H1 (cell line): Measurements from ENCODE around the gene CAPN10. TPM values are rescaled to one million over a fixed set of nuclear protein-coding genes. Genes with fewer than 3 reads are reported as not detected.

Source experiments
- CTCF ChIA-PET: fragments of 300-600 bp; sonication (Branson Sonifier 250); formaldehyde crosslinking; loops from one replicate; lab custom pipeline; 2021; ENCODE audit not compliant: partially characterized antibody; lab: Charles Lee
- POLR2A ChIA-PET: fragments of 300-600 bp; sonication (Branson Sonifier 250); formaldehyde crosslinking; loops from one replicate; lab custom pipeline; 2021; ENCODE audit warnings: inconsistent platforms; ENCODE audit not compliant: partially characterized antibody; lab: Charles Lee
- DNase-seq, 2 experiments: peaks; one replicate each; pipeline versions ENCODE4 v3.0.0 to v3.0.0-alpha.2; 2010 to 2022; ENCODE audit warnings: low spot score in 2 of 2, low read depth in 1 of 2, mixed read lengths in 1 of 2
- FAIRE-seq: peaks from 2 replicates; lab custom pipeline; 2011; peaks lifted over from hg19 to GRCh38; lab: Jason Lieb, UNC
- H2AFZ ChIP-seq: 2 replicates; pipeline ENCODE4 v1.8.1; 2012; ENCODE audit warnings: low read length, inconsistent platforms
- H2AK5ac ChIP-seq: 2 replicates; pipeline ENCODE4 v1.6.1; 2013; ENCODE audit warnings: low read depth, low read length
- H2BK120ac ChIP-seq: replicated peaks from 2 replicates; pipeline ENCODE3; 2013; ENCODE audit warnings: low read depth, low read length, inconsistent platforms
- H2BK12ac ChIP-seq: 2 replicates; pipeline ENCODE4 v1.6.1; 2013; ENCODE audit warnings: low read depth, low read length
- H2BK15ac ChIP-seq: 2 replicates; pipeline ENCODE4 v1.6.1; 2013; ENCODE audit warnings: low read length
- H2BK20ac ChIP-seq: 2 replicates; pipeline ENCODE4 v1.6.1; 2013; ENCODE audit warnings: low read length
- H2BK5ac ChIP-seq: 2 replicates; pipeline ENCODE4 v1.6.1; 2013; ENCODE audit warnings: low read depth, low read length
- H3K14ac ChIP-seq: 2 replicates; pipeline ENCODE4 v1.6.1; 2013; ENCODE audit warnings: inconsistent platforms; ENCODE audit not compliant: insufficient read length
- H3K18ac ChIP-seq: 2 replicates; pipeline ENCODE4 v1.6.1; 2013; ENCODE audit warnings: low read length; ENCODE audit errors: extremely low read depth
- H3K23ac ChIP-seq: 2 replicates; pipeline ENCODE4 v1.6.1; 2013; ENCODE audit warnings: inconsistent platforms; ENCODE audit not compliant: insufficient read length
- H3K23me2 ChIP-seq: 2 replicates; pipeline ENCODE4 v1.6.1; 2013; ENCODE audit warnings: low read depth, low read length
- H3K27ac ChIP-seq: 2 replicates; pipeline ENCODE4 v1.6.1; 2011; ENCODE audit warnings: low read depth, low read length, inconsistent platforms
- H3K27me3 ChIP-seq, 4 experiments: replicated peaks in 1 of 4; 1 replicate in 1 of 4; 2 replicates in 3 of 4; pipeline versions ENCODE4 v1.6.1 to v1.8.1; 2011 to 2013; ENCODE audit warnings: low read length in 3 of 4, mild to moderate bottlenecking in 3 of 4, inconsistent platforms in 2 of 4, mixed read lengths in 2 of 4, moderate library complexity in 1 of 4; ENCODE audit not compliant: control insufficient read depth in 3 of 4, insufficient read depth in 3 of 4; ENCODE audit errors: extremely low read depth in 1 of 4
- H3K36me3 ChIP-seq, 4 experiments: 2 replicates each; pipeline versions ENCODE4 v1.6.1 to v1.8.1; 2011 to 2013; ENCODE audit warnings: mild to moderate bottlenecking in 4 of 4, low read length in 3 of 4, moderate library complexity in 2 of 4, control low read depth in 1 of 4, inconsistent platforms in 1 of 4; ENCODE audit not compliant: insufficient read depth in 4 of 4, control insufficient read depth in 2 of 4
- H3K4ac ChIP-seq: replicated peaks from 2 replicates; pipeline ENCODE3; 2013; ENCODE audit warnings: low read length, low read depth, mixed read lengths, inconsistent platforms; ENCODE audit not compliant: insufficient read length
- H3K4me1 ChIP-seq, 4 experiments: replicated peaks in 1 of 4; 1 replicate in 1 of 4; 2 replicates in 3 of 4; pipeline versions ENCODE4 v1.6.1 to v1.8.1; 2011 to 2013; ENCODE audit warnings: low read length in 3 of 4, inconsistent platforms in 2 of 4, mixed read lengths in 1 of 4; ENCODE audit not compliant: insufficient read depth in 4 of 4, control insufficient read depth in 3 of 4
- H3K4me2 ChIP-seq, 2 experiments: 2 replicates each; pipeline versions ENCODE4 v1.6.1 to v1.8.1; 2011 to 2013; ENCODE audit warnings: low read depth in 2 of 2, low read length in 2 of 2, control low read depth in 1 of 2, inconsistent platforms in 1 of 2, mild to moderate bottlenecking in 1 of 2; ENCODE audit not compliant: insufficient read depth in 1 of 2
- H3K4me3 ChIP-seq, 4 experiments: fragments of 200-600, 300-600 bp in 1 of 4; sonication (generic), shearing (Covaris generic), sonication (Bioruptor Twin) in 1 of 4; 2 replicates each; pipeline versions ENCODE4 v1.5.1 to v1.8.1; 2011 to 2016; ENCODE audit warnings: low read length in 4 of 4, low read depth in 3 of 4, control low read depth in 2 of 4, inconsistent platforms in 2 of 4, mild to moderate bottlenecking in 2 of 4, mixed read lengths in 1 of 4, moderate library complexity in 1 of 4; ENCODE audit not compliant: insufficient read depth in 2 of 4; ENCODE audit errors: extremely low read depth in 1 of 4
- H3K56ac ChIP-seq: replicated peaks from 2 replicates; pipeline ENCODE3; 2013; ENCODE audit warnings: low read depth, mild to moderate bottlenecking, mixed read lengths, low read length, inconsistent platforms; ENCODE audit not compliant: insufficient read length
- H3K79me1 ChIP-seq: 2 replicates; pipeline ENCODE4 v1.6.1; 2013; ENCODE audit warnings: low read depth, low read length, control low read depth
- H3K79me2 ChIP-seq, 2 experiments: 2 replicates each; pipeline versions ENCODE4 v1.6.1 to v1.8.1; 2012 to 2013; ENCODE audit warnings: low read length in 2 of 2, mild to moderate bottlenecking in 2 of 2, inconsistent platforms in 1 of 2; ENCODE audit not compliant: insufficient read depth in 2 of 2, control insufficient read depth in 1 of 2
- H3K9ac ChIP-seq, 4 experiments: replicated peaks in 1 of 4; 1 replicate in 1 of 4; 2 replicates in 3 of 4; pipeline versions ENCODE4 v1.6.1 to v1.8.1; 2011 to 2013; ENCODE audit warnings: low read depth in 3 of 4, low read length in 3 of 4, control low read depth in 2 of 4, mild to moderate bottlenecking in 2 of 4, moderate library complexity in 2 of 4, inconsistent platforms in 1 of 4; ENCODE audit errors: extremely low read depth in 1 of 4
- H3K9me3 ChIP-seq, 2 experiments: 2 replicates each; pipeline versions ENCODE4 v1.6.1 to v1.8.1; 2012 to 2013; ENCODE audit warnings: mild to moderate bottlenecking in 2 of 2, moderate library complexity in 2 of 2, control low read depth in 1 of 2, inconsistent platforms in 1 of 2, low read depth in 1 of 2, low read length in 1 of 2, mixed read lengths in 1 of 2; ENCODE audit not compliant: insufficient read depth in 2 of 2
- H4K20me1 ChIP-seq, 2 experiments: replicated peaks in 1 of 2; 2 replicates each; pipeline versions ENCODE3 to v1.8.1; 2011 to 2013; ENCODE audit warnings: inconsistent platforms in 2 of 2, low read length in 2 of 2, mild to moderate bottlenecking in 1 of 2; ENCODE audit not compliant: insufficient read depth in 2 of 2, control insufficient read depth in 1 of 2
- H4K5ac ChIP-seq: 2 replicates; pipeline ENCODE4 v1.6.1; 2013; ENCODE audit warnings: low read length, low read depth, mixed read lengths, inconsistent platforms; ENCODE audit not compliant: insufficient read length
- H4K8ac ChIP-seq: 2 replicates; pipeline ENCODE4 v1.8.0; 2013; ENCODE audit warnings: mild to moderate bottlenecking, moderate library complexity, low read length, inconsistent platforms; ENCODE audit not compliant: insufficient read depth; ENCODE audit errors: extremely low read depth
- H4K91ac ChIP-seq: replicated peaks from 2 replicates; pipeline ENCODE3; 2013; ENCODE audit warnings: low read length, mixed read lengths, inconsistent platforms; ENCODE audit not compliant: insufficient read length
- ATF2 ChIP-seq: IDR thresholded peaks from 2 replicates; pipeline ENCODE4 v1.6.1; 2012; ENCODE audit warnings: low read length, inconsistent platforms
- BCL11A ChIP-seq, 2 experiments: IDR thresholded peaks; one replicate each; pipeline ENCODE4 v1.6.1; 2011; ENCODE audit warnings: low read depth in 2 of 2, low read length in 2 of 2, mild to moderate bottlenecking in 2 of 2
- CREB1 ChIP-seq: IDR thresholded peaks from 2 replicates; pipeline ENCODE4 v1.6.1; 2012; ENCODE audit warnings: inconsistent platforms
- CTBP2 ChIP-seq: IDR thresholded peaks from 2 replicates; pipeline ENCODE4 v1.7.0; 2011; ENCODE audit warnings: borderline replicate concordance, mild to moderate bottlenecking, moderate library complexity, mixed read lengths, low read length; ENCODE audit not compliant: insufficient read depth, insufficient read length
- CTCF ChIP-seq, 3 experiments: IDR thresholded peaks; 1 replicate in 2 of 3; 2 replicates in 1 of 3; pipeline versions ENCODE4 v1.5.1 to v1.6.1; 2011; ENCODE audit warnings: low read length in 3 of 3, mild to moderate bottlenecking in 3 of 3, inconsistent platforms in 2 of 3, low read depth in 1 of 3, moderate library complexity in 1 of 3; ENCODE audit not compliant: insufficient read depth in 1 of 3; ENCODE audit errors: control extremely low read depth in 1 of 3
- GTF2F1 ChIP-seq: IDR thresholded peaks from 2 replicates; pipeline ENCODE4 v1.6.1; 2012; ENCODE audit warnings: low read depth, low read length, improper control_type of control experiment, borderline replicate concordance
- SP2 ChIP-seq: IDR thresholded peaks from 2 replicates; pipeline ENCODE4 v1.6.1; 2012; ENCODE audit warnings: mild to moderate bottlenecking, low read length, inconsistent platforms
- WGBS, 2 experiments: shearing (Covaris generic) in 1 of 2; methylation state at CpG; one replicate each; pipeline versions ENCODE4 v1.1.6 to v1.1.7; 2013 to 2015; ENCODE audit warnings: low lambda C conversion rate in 2 of 2, mixed read lengths in 2 of 2, inconsistent platforms in 1 of 2, low coverage in 1 of 2, missing lambda C conversion rate in 1 of 2; ENCODE audit not compliant: insufficient replicate concordance in 2 of 2, insufficient coverage in 1 of 2, insufficient read length in 1 of 2; ENCODE audit errors: extremely low coverage in 1 of 2, missing lambda C conversion rate in 1 of 2; 5-methylcytosine and 5-hydroxymethylcytosine counted together
- polyA plus RNA-seq, 7 experiments: library from polyadenylated mRNA; depleted of rRNA in 3 of 7; stranded (reverse) in 5 of 7; unstranded in 2 of 7; fragments of >200 nt in 5 of 7; fragments of 200-250 nt in 2 of 7; gene quantifications; 1 replicate in 5 of 7; 2 replicates in 1 of 7; 4 replicates in 1 of 7; pipeline versions ENCODE4 v1.2.1 to v1.2.3, GENCODE V29; 2011 to 2013; ENCODE audit warnings: missing spikeins in 2 of 7, mixed read lengths in 2 of 7
- total RNA-seq: library from RNA; stranded (reverse); fragmentation: NEBNext Ultra II Directional; extraction: Animal tissue kit (Norgen Biotek cat#: 25700); gene quantifications from 2 replicates; pipeline ENCODE4 v1.2.1, GENCODE V29; 2021

CAPN10 gene
- total and polyA plus RNA-seq, 2 of the 8 experiments (the other 6 are each of a cell fraction or from before 2014, with no cell fraction given) = 30.7 to 39.8 TPM

- Histone ChIP-seq H2BK120ac (no peak overlapping the region), H3K4me2 (no peak overlapping the region), H3K27me3 (no peaks in the 10 kb centered on the region), H3K4ac (no peak overlapping the region), H3K9me3 (peaks cover 30 to 34% of the 10 kb centered on the region in 2 experiments), H2BK20ac (no peak overlapping the region), H3K36me3 (no peaks in the 10 kb centered on the region), H3K9ac (no peak overlapping the region), H3K23ac (no peak overlapping the region), H4K5ac (no peak overlapping the region), H3K4me3 (no peak overlapping the region), H3K56ac (no peak overlapping the region), H3K23me2 (peaks cover 9% of the 10 kb centered on the region; the same call in 1 of the 2 replicates), H3K14ac (no peak overlapping the region), H4K8ac (no peak overlapping the region), H2AK5ac (no peak overlapping the region), H2BK12ac (no peak overlapping the region), H3K27ac (no peak overlapping the region), H2AFZ (no peak overlapping the region), H4K91ac (no peak overlapping the region), H3K18ac (no peak overlapping the region), H3K79me2 (no peaks in the 10 kb centered on the region), H3K4me1 (no peaks in the 10 kb centered on the region), H3K79me1 (no peaks in the 10 kb centered on the region)
- 91 to 100% methylated on average over 2 to 4 of the region's 4 CpGs for WGBS, 2 experiments
- ChIA-PET POLR2A (no interaction called here), CTCF (no interaction called here)
- FAIRE-seq (no peak), DNase-seq (no peak)
- TF ChIP-seq GTF2F1 (no peak), CREB1 (no peak), ATF2 (no peak), CTBP2 (no peak), SP2 (no peak), BCL11A (IDR thresholded peaks at IDR 0.05; ENCODE audit: low read depth in 2 of 2, low read length in 2 of 2) (no peak), CTCF (IDR thresholded peaks at IDR 0.05; ENCODE audit: control extremely low read depth in 1 of 3, insufficient read depth in 1 of 3, low read depth in 1 of 3, low read length in 3 of 3) (no peak)
- TF ChIP-seq, all 59 proteins: peak for 0
- H4K20me1 ChIP-seq = no peaks in the 10 kb centered on the region
- no peak overlapping the region for H2BK15ac ChIP-seq
- H2BK5ac ChIP-seq = no peak overlapping the region
Observed at GRCh38 chr2:240613781-240614180, 27.2 kb downstream of the CAPN10 start.
